Smooth muscle cell (in vitro differentiated cells): ENCODE measurements around the gene NPTX2. TPM values are rescaled to one million over a fixed set of nuclear protein-coding genes. Genes with fewer than 3 reads are reported as not detected.

Experiments
- DNase-seq: peaks from one replicate; lab custom pipeline; 2025; ENCODE audit not compliant: unreplicated experiment; lab: John Stamatoyannopoulos, UW
- H2AFZ ChIP-seq: fragments of 200-600 bp; sonication (generic); 2 replicates; pipeline ENCODE4 v1.6.0; 2016; ENCODE audit warnings: antibody characterized with exemption, low read depth, mild to moderate bottlenecking
- H3F3A ChIP-seq: fragments of 200-600 bp; sonication (generic); 2 replicates; pipeline ENCODE4 v1.6.0; 2017; ENCODE audit warnings: antibody characterized with exemption, low read depth
- H3K27ac ChIP-seq: fragments of 200-600 bp; sonication (generic); 2 replicates; pipeline ENCODE4 v1.5.1; 2016; ENCODE audit warnings: low read depth, mild to moderate bottlenecking
- H3K27me3 ChIP-seq: fragments of 200-600 bp; sonication (generic); 2 replicates; pipeline ENCODE4 v1.6.1; 2016; ENCODE audit warnings: low read depth, mild to moderate bottlenecking
- H3K36me3 ChIP-seq: fragments of 200-600 bp; sonication (generic); 2 replicates; pipeline ENCODE4 v1.5.1; 2016; ENCODE audit warnings: low read depth
- H3K4me1 ChIP-seq: fragments of 200-600 bp; sonication (generic); 2 replicates; pipeline ENCODE4 v1.5.1; 2016; ENCODE audit warnings: low read depth
- H3K4me2 ChIP-seq: fragments of 200-600 bp; sonication (generic); 2 replicates; pipeline ENCODE4 v1.6.0; 2016; ENCODE audit warnings: mild to moderate bottlenecking
- H3K4me3 ChIP-seq: fragments of 200-600 bp; sonication (generic); 2 replicates; pipeline ENCODE4 v1.5.1; 2016; ENCODE audit warnings: mild to moderate bottlenecking
- H3K79me2 ChIP-seq: fragments of 200-600 bp; sonication (generic); 2 replicates; pipeline ENCODE4 v1.6.0; 2016; ENCODE audit warnings: low read depth, mild to moderate bottlenecking
- H3K9ac ChIP-seq: fragments of 200-600 bp; sonication (generic); 2 replicates; pipeline ENCODE4 v1.6.0; 2016; ENCODE audit warnings: low read depth
- H3K9me3 ChIP-seq: fragments of 200-600 bp; sonication (generic); replicated peaks from 2 replicates; pipeline ENCODE4 v1.5.1; 2016; ENCODE audit warnings: low read depth
- H4K20me1 ChIP-seq: fragments of 200-600 bp; sonication (generic); 2 replicates; pipeline ENCODE4 v1.6.0; 2016; ENCODE audit warnings: low read depth
- WGBS: methylation state at CpG from one replicate; pipeline ENCODE4 v1.1.7; 2016; ENCODE audit warnings: low lambda C conversion rate; 5-methylcytosine and 5-hydroxymethylcytosine counted together
- polyA plus RNA-seq: library from polyadenylated mRNA; unstranded; fragments of >200 nt; fragmentation: Nextera tagmentation; extraction: Ambion mirVana; gene quantifications from 2 replicates; pipeline ENCODE4 v1.2.1, GENCODE V29; 2016
- total RNA-seq: library from RNA; depleted of rRNA; stranded (reverse); fragments of >200 nt; gene quantifications from 2 replicates; pipeline ENCODE4 v1.2.3, GENCODE V29; 2014
- TF ChIP-seq, protein P1 (sequence below): fragments of 200-600 bp; sonication (generic); IDR thresholded peaks from 2 replicates; pipeline ENCODE4 v1.5.1; 2017; ENCODE audit warnings: borderline replicate concordance, mild to moderate bottlenecking, antibody characterized with exemption; ENCODE audit not compliant: insufficient read depth, poor library complexity, severe bottlenecking

Gene NPTX2
- total and polyA plus RNA-seq, 2 experiments from 2014 or later, result 13.8 to 28.6 TPM

DNA sequence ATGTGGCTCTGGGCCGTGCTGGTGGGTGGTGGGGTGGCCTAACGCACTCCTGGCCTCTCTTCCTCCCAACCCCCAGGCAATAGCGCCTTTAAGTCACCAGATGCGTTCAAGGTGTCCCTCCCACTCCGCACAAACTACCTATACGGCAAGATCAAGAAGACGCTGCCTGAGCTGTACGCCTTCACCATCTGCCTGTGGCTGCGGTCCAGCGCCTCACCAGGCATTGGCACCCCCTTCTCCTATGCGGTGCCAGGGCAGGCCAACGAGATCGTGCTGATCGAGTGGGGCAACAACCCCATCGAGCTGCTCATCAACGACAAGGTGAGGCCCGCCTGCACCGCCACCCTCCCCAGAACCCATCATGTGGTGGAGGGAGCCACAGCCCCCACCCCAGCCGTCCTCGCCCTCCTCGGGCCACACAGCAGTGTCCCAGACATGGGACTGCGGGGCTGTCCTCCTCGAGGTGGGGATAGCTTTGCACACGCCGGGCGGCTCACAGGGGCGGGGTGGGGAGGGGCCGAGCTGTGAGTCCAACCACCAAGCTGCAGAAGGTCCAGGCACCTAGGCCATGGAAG is 7.8 kb downstream of the NPTX2 start:
- Histone ChIP-seq H2AFZ (no peak overlapping the region), H3K4me3 (no peak overlapping the region), H3K9me3 (no peaks in the 10 kb centered on the region), H3K9ac (no peak overlapping the region), H3K27ac (no peak overlapping the region), H3K79me2 (no peaks in the 10 kb centered on the region), H4K20me1 (no peaks in the 10 kb centered on the region), H3K4me1 (peaks cover 16% of the 10 kb centered on the region), H3K27me3 (peaks cover 7% of the 10 kb centered on the region), H3K4me2 (no peak overlapping the region), H3K36me3 (no peaks in the 10 kb centered on the region), H3F3A (no peaks in the 10 kb centered on the region)
- TF ChIP-seq, protein P1, sequence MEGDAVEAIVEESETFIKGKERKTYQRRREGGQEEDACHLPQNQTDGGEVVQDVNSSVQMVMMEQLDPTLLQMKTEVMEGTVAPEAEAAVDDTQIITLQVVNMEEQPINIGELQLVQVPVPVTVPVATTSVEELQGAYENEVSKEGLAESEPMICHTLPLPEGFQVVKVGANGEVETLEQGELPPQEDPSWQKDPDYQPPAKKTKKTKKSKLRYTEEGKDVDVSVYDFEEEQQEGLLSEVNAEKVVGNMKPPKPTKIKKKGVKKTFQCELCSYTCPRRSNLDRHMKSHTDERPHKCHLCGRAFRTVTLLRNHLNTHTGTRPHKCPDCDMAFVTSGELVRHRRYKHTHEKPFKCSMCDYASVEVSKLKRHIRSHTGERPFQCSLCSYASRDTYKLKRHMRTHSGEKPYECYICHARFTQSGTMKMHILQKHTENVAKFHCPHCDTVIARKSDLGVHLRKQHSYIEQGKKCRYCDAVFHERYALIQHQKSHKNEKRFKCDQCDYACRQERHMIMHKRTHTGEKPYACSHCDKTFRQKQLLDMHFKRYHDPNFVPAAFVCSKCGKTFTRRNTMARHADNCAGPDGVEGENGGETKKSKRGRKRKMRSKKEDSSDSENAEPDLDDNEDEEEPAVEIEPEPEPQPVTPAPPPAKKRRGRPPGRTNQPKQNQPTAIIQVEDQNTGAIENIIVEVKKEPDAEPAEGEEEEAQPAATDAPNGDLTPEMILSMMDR, result no peak
- 96% methylated on average over 28 of the region's 28 CpGs for WGBS
- DNase-seq, result no peak

DNA sequence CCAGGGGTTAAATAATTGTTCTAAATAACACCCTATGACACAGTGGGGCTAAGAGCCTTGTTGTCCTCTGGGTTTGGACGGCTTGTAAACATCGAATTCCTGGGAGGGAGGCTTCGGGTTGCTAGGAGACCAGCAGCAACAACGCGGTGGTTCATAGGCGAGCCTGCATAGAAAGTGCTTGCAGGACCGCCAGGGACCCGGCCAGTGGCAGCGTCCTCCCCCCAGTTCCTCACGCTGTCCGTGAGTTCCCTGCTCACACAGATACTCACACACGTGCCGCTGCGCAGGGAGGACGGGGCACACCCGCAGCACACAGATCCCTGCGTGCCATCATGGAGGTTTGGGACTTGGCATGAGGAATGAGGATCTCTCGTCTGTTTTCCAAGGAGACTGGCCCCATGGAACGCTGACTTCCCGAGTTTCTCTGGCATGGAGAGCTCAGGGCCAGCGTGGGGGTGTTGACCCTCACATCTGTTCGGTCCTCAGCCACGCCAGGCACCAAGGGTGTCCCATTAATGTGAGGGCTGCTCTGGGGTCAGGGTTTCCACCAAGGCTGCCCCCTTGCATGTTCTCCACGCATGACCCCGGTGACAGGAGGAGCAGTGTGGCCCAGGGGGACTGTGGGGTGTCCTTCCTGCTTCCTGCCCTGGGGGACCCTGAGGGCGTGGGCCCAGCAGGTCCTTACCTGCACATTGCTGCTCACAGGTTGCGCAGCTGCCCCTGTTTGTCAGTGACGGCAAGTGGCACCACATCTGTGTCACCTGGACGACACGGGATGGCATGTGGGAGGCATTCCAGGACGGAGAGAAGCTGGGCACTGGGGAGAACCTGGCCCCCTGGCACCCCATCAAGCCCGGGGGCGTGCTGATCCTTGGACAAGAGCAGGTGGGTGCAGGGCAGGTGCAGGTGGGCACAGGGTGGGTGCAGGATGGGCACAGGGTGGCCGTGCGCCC is 9.7 kb downstream of the NPTX2 start:
- no peak overlapping the region for H3K27ac ChIP-seq
- no peaks in the 10 kb centered on the region for H3K79me2 ChIP-seq
- peaks cover 17% of the 10 kb centered on the region for H3K4me1 ChIP-seq
- H3K9me3 ChIP-seq, result no peaks in the 10 kb centered on the region
- WGBS, result 84% methylated on average over 35 of the region's 35 CpGs
- no peak overlapping the region for H2AFZ ChIP-seq
- H4K20me1 ChIP-seq, result no peaks in the 10 kb centered on the region
- no peaks in the 10 kb centered on the region for H3K36me3 ChIP-seq
- TF ChIP-seq, protein P1, result no peak
- peaks cover 6% of the 10 kb centered on the region for H3K27me3 ChIP-seq
- no peak overlapping the region for H3K4me3 ChIP-seq
- H3K4me2 ChIP-seq, result no peak overlapping the region
- H3F3A ChIP-seq, result no peaks in the 10 kb centered on the region
- H3K9ac ChIP-seq, result no peak overlapping the region
- DNase-seq, result no peak

DNA sequence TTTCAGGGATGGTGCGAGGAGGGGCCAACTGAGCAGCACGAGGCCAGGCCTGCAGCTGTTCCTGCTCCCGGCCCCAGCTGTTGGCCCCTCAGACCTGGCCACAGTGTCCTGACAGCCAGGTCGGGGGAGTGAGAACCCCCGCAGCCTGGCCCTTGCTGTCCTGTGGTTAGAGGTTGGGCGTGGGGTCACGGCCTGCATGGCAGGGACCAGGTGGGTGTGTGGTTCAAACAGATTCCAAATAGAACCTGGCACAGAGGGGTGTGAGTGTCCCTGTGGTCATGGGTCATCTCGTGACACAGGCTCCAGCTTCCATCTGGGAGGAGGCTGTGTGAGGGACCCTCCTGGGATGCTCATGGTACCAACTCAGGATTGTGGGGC is 10.3 kb downstream of the NPTX2 start:
- Histone ChIP-seq H3K9me3 (no peaks in the 10 kb centered on the region), H2AFZ (no peak overlapping the region), H3K27ac (no peak overlapping the region), H3K9ac (no peak overlapping the region), H3K36me3 (no peaks in the 10 kb centered on the region), H3K4me2 (no peak overlapping the region), H3F3A (no peaks in the 10 kb centered on the region), H4K20me1 (no peaks in the 10 kb centered on the region), H3K27me3 (peaks cover under 1% of the 10 kb centered on the region), H3K4me1 (peaks cover 17% of the 10 kb centered on the region), H3K4me3 (no peak overlapping the region), H3K79me2 (no peaks in the 10 kb centered on the region)
- no peak for DNase-seq
- TF ChIP-seq, protein P1, result no peak
- 90% methylated on average over 8 of the region's 8 CpGs for WGBS

DNA sequence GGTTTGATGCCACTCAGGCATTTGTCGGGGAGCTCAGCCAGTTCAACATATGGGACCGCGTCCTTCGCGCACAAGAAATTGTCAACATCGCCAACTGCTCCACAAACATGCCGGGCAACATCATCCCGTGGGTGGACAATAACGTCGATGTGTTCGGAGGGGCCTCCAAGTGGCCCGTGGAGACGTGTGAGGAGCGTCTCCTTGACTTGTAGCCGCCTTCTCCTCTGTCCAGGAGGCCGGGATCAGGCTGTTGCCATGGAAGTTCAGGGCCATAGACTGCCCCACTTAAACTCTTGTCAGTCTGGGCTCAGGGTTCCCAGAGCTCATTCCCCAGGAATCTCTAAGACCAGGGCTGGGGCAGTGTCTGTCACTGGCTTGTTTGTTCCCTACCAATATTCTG is 11.3 kb downstream of the NPTX2 start:
- Histone ChIP-seq H3K4me3 (no peak overlapping the region), H3K27me3 (no peaks in the 10 kb centered on the region), H3F3A (no peaks in the 10 kb centered on the region)

More for the DNA sequence above, 11.3 kb downstream of the NPTX2 start:
- Histone ChIP-seq H3K4me1 (peaks cover 17% of the 10 kb centered on the region), H3K4me2 (no peak overlapping the region), H3K9ac (no peak overlapping the region), H3K36me3 (no peaks in the 10 kb centered on the region), H2AFZ (no peak overlapping the region), H3K27ac (no peak overlapping the region), H3K9me3 (no peaks in the 10 kb centered on the region), H4K20me1 (no peaks in the 10 kb centered on the region), H3K79me2 (no peaks in the 10 kb centered on the region)
- DNase-seq, result no peak
- TF ChIP-seq, protein P1, result no peak
- WGBS, result 95% methylated on average over 16 of the region's 16 CpGs
